K562 (cell line): ENCODE data around the gene C9. TPM values are rescaled to one million over a fixed set of nuclear protein-coding genes. Genes with fewer than 3 reads are reported as not detected.

ENCODE experiments used
- BACH1 ChIP-seq: fragments of 200-800 bp; sonication (Bioruptor generic); IDR thresholded peaks from 2 replicates; pipeline ENCODE4 v1.6.1; 2016; ENCODE audit warnings: missing genetic modification characterization, missing compliant biosample characterization
- HEY1 ChIP-seq: fragments of 250-450 bp; sonication (Bioruptor Pico); IDR thresholded peaks from 2 replicates; pipeline ENCODE4 v1.5.0; 2020; ENCODE audit warnings: mild to moderate bottlenecking, moderate library complexity, borderline replicate concordance
- NCOA6 ChIP-seq: fragments of 450-650 bp; IDR thresholded peaks from 2 replicates; pipeline ENCODE4 v1.6.1; 2017; ENCODE audit warnings: mild to moderate bottlenecking
- NELFE ChIP-seq: IDR thresholded peaks from 2 replicates; pipeline ENCODE4 v1.6.1; 2011; ENCODE audit warnings: mild to moderate bottlenecking; ENCODE audit not compliant: insufficient read depth, insufficient read length
- NR1H2 ChIP-seq: sonication (generic); formaldehyde crosslinking; IDR thresholded peaks from 2 replicates; pipeline ENCODE4 v1.4.0; 2020; ENCODE audit warnings: mild to moderate bottlenecking, missing genetic modification reagents
- U2AF2 ChIP-seq: fragments of 200-400 bp; formaldehyde crosslinking; optimal IDR thresholded peaks from 2 replicates; pipeline ENCODE3; 2017; ENCODE audit warnings: low read depth, mild to moderate bottlenecking, low read length
- ZNF41 ChIP-seq: fragments of 250-450 bp; sonication (Bioruptor Pico); conservative IDR thresholded peaks from 2 replicates; pipeline ENCODE4 v1.4.0; 2020; ENCODE audit warnings: mild to moderate bottlenecking
- polyA plus RNA-seq, 8 experiments: library from polyadenylated mRNA; depleted of rRNA in 4 of 8; stranded (reverse) in 5 of 8; unstranded in 3 of 8; fragments of >200 nt; fragmentation: Nextera tagmentation in 2 of 8; fragmentation: Illumina TruSeq in 1 of 8; extraction: Ambion mirVana in 2 of 8; extraction: Trizol in 1 of 8; gene quantifications; 2 replicates each; pipeline versions ENCODE4 v1.2.1 to v1.2.3, GENCODE V29; 2011 to 2014; ENCODE audit warnings: inconsistent platforms in 1 of 8, missing spikeins in 1 of 8
- total RNA-seq, 7 experiments: library from RNA; depleted of rRNA in 6 of 7; stranded (reverse); fragments of >200 nt in 6 of 7; fragmentation: Illumina TruSeq in 2 of 7; extraction: Trizol in 2 of 7; gene quantifications; 2 replicates each; pipeline versions ENCODE4 v1.2.1 to v1.2.3, GENCODE V29; 2011 to 2021; ENCODE audit warnings: low replicate concordance in 1 of 7
- TF ChIP-seq, protein P1 (sequence below): sonication (generic); formaldehyde crosslinking; IDR thresholded peaks from 2 replicates; pipeline ENCODE4 v1.8.1; 2023; ENCODE audit warnings: mild to moderate bottlenecking, missing genetic modification reagents
- TF ChIP-seq, protein P2 (sequence below): fragments of 450-650 bp; IDR thresholded peaks from 2 replicates; pipeline ENCODE4 v1.6.1; 2016; ENCODE audit warnings: borderline replicate concordance

C9 gene
- total and polyA plus RNA-seq, 9 of the 15 experiments (the other 6 are each of a cell fraction or from before 2014, with no cell fraction given), result 0.08 to 0.38 TPM; not detected in 7

DNA sequence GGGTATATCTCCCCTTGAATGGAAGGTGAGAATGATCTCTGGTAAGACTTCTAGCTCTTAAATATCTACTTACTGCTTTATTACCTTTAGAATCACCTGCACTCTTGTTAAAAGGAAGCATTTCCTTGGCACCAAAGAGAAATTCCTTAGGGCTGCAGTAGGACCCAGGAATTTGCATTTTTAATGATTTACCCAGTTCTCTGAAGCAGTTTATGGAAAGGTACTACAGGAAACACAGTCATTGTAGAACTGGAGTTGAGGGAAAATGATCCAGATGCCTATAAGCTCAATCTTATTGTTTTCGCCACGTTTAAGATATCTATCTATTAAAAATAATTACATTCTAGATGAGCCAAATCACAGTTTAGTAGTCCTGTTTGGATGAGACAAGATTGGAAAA, 9.5 kb upstream of the C9 start (continued):
- TF ChIP-seq HEY1 (CRISPR knock-in tag) (no peak), BACH1 (tag) (no peak), U2AF2 (no peak), NELFE (no peak), NCOA6 (no peak), NR1H2 (no peak), ZNF41 (no peak)
- TF ChIP-seq, protein P1, sequence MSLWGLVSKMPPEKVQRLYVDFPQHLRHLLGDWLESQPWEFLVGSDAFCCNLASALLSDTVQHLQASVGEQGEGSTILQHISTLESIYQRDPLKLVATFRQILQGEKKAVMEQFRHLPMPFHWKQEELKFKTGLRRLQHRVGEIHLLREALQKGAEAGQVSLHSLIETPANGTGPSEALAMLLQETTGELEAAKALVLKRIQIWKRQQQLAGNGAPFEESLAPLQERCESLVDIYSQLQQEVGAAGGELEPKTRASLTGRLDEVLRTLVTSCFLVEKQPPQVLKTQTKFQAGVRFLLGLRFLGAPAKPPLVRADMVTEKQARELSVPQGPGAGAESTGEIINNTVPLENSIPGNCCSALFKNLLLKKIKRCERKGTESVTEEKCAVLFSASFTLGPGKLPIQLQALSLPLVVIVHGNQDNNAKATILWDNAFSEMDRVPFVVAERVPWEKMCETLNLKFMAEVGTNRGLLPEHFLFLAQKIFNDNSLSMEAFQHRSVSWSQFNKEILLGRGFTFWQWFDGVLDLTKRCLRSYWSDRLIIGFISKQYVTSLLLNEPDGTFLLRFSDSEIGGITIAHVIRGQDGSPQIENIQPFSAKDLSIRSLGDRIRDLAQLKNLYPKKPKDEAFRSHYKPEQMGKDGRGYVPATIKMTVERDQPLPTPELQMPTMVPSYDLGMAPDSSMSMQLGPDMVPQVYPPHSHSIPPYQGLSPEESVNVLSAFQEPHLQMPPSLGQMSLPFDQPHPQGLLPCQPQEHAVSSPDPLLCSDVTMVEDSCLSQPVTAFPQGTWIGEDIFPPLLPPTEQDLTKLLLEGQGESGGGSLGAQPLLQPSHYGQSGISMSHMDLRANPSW, result no peak
- TF ChIP-seq, protein P2, sequence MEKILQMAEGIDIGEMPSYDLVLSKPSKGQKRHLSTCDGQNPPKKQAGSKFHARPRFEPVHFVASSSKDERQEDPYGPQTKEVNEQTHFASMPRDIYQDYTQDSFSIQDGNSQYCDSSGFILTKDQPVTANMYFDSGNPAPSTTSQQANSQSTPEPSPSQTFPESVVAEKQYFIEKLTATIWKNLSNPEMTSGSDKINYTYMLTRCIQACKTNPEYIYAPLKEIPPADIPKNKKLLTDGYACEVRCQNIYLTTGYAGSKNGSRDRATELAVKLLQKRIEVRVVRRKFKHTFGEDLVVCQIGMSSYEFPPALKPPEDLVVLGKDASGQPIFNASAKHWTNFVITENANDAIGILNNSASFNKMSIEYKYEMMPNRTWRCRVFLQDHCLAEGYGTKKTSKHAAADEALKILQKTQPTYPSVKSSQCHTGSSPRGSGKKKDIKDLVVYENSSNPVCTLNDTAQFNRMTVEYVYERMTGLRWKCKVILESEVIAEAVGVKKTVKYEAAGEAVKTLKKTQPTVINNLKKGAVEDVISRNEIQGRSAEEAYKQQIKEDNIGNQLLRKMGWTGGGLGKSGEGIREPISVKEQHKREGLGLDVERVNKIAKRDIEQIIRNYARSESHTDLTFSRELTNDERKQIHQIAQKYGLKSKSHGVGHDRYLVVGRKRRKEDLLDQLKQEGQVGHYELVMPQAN, result no peak
